NT2/D1 (cell line): ENCODE measurements around the gene CREB3L2.

Source experiments
- YY1 ChIP-seq: IDR thresholded peaks from 2 replicates; pipeline ENCODE4 v1.6.1; 2011; ENCODE audit not compliant: insufficient read length, insufficient read depth
- ZNF274 ChIP-seq: IDR thresholded peaks from 2 replicates; pipeline ENCODE4 v1.6.1; 2011; ENCODE audit warnings: mild to moderate bottlenecking, low read depth, low read length

DNA sequence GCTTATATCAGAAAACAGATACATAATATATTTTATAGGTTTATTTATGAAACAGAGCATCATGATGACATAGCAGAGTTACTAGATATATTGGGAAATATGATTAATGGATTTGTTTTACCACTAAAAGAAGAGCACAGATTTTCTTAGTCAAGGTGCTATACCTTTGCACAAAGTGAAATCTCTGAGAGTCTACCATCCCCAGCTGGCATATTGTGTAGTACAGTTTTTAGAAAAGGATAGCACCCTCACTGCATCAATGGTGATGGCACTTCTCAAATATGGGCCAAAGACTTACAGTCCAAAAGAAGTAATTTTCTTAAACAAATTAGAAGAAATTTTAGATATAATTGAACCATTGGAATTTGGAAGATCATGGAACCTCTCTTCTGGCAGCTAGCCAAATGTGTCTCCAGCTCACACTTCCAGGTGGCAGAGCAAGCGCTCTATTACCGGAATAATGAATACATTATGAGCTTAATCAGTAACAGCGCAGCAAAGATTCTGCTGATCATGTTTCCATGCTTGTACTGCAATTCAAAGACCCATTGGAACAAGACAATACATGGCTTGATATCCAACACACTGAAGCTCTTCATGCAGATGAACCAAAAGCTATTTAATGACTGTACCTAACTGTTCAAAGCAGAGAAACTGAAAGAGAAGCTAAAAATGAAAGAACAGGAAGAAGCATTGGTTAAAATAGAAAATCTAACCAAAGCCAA is 21.9 kb upstream of the CREB3L2 start:
- TF ChIP-seq YY1, result no peak
- no peak for TF ChIP-seq ZNF274
